Gastroesophageal sphincter (tissue), 4 donors: Measurements from ENCODE around the gene TREH. TPM values are rescaled to one million over a fixed set of nuclear protein-coding genes. Genes with fewer than 3 reads are reported as not detected.
"Not testable (repeated sequence)": the region's sequence is repeated elsewhere in the genome, so short reads cannot be mapped to it uniquely, and the experiment has no call there.

Source experiments
- ATAC-seq: fragments of 150-250 bp; one replicate; pipeline ENCODE4 v1.9.1; 2016; ENCODE audit warnings: mild to moderate bottlenecking, moderate library complexity
- H3K27ac ChIP-seq, 4 donors: fragments of 200-600 bp; sonication (generic) in 3 of 4; 1 replicate in 3 of 4; 2 replicates in 1 of 4; pipeline ENCODE4 v1.5.1; 2016 to 2019
- H3K27me3 ChIP-seq: fragments of 200-600 bp; sonication (generic); one replicate; pipeline ENCODE4 v1.5.1; 2019
- H3K36me3 ChIP-seq, 2 donors: fragments of 200-600 bp; sonication (generic); one replicate each; pipeline ENCODE4 v1.5.1; 2019; ENCODE audit warnings: control low read depth in 1 of 2
- H3K4me1 ChIP-seq, 3 donors: fragments of 200-600 bp; sonication (generic); 1 replicate in 2 of 3; 2 replicates in 1 of 3; pipeline ENCODE4 v1.5.1; 2016 to 2019; ENCODE audit warnings: control low read depth in 2 of 3
- H3K4me3 ChIP-seq, 2 donors: fragments of 200-600 bp; sonication (generic); one replicate each; pipeline ENCODE4 v1.5.1; 2019; ENCODE audit warnings: mild to moderate bottlenecking in 1 of 2, moderate library complexity in 1 of 2
- H3K9me3 ChIP-seq, 3 donors: fragments of 200-600 bp; sonication (generic); one replicate each; pipeline ENCODE4 v1.5.1; 2017 to 2019; ENCODE audit warnings: control low read depth in 2 of 3
- EP300 ChIP-seq: sonication (generic); formaldehyde crosslinking; IDR thresholded peaks from one replicate; pipeline ENCODE4 v1.6.1; 2017; ENCODE audit warnings: antibody characterized with exemption, mild to moderate bottlenecking
- POLR2A ChIP-seq, 2 donors: fragments of 450-650 bp; IDR thresholded peaks; one replicate each; pipeline ENCODE4 v1.6.1; 2017; ENCODE audit warnings: antibody characterized with exemption in 2 of 2, mild to moderate bottlenecking in 2 of 2, moderate library complexity in 1 of 2
- POLR2AphosphoS5 ChIP-seq: sonication (generic); formaldehyde crosslinking; IDR thresholded peaks from one replicate; pipeline ENCODE4 v1.6.1; 2017; ENCODE audit warnings: antibody characterized with exemption
- WGBS, 2 donors: methylation state at CpG; one replicate each; pipeline ENCODE4 v1.1.5; 2018; ENCODE audit warnings: low coverage in 1 of 2; 5-methylcytosine and 5-hydroxymethylcytosine counted together
- total RNA-seq, 4 donors: library from RNA; depleted of rRNA; stranded (reverse); fragments of >200 nt; gene quantifications; one replicate each; pipeline ENCODE4 v1.1.0, GENCODE V29; 2016
- TF ChIP-seq, protein P1 (sequence below), 4 experiments: fragments of 200-600 bp in 2 of 4; fragments of 450-650 bp in 2 of 4; sonication (generic) in 1 of 4; IDR thresholded peaks; one replicate each; pipeline ENCODE4 v1.5.1; 2017 to 2019; ENCODE audit warnings: antibody characterized with exemption in 4 of 4, mild to moderate bottlenecking in 2 of 4, moderate library complexity in 2 of 4

Gene TREH, protein sequence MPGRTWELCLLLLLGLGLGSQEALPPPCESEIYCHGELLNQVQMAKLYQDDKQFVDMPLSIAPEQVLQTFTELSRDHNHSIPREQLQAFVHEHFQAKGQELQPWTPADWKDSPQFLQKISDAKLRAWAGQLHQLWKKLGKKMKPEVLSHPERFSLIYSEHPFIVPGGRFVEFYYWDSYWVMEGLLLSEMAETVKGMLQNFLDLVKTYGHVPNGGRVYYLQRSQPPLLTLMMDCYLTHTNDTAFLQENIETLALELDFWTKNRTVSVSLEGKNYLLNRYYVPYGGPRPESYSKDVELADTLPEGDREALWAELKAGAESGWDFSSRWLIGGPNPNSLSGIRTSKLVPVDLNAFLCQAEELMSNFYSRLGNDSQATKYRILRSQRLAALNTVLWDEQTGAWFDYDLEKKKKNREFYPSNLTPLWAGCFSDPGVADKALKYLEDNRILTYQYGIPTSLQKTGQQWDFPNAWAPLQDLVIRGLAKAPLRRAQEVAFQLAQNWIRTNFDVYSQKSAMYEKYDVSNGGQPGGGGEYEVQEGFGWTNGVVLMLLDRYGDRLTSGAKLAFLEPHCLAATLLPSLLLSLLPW
- not detected for total RNA-seq

DNA sequence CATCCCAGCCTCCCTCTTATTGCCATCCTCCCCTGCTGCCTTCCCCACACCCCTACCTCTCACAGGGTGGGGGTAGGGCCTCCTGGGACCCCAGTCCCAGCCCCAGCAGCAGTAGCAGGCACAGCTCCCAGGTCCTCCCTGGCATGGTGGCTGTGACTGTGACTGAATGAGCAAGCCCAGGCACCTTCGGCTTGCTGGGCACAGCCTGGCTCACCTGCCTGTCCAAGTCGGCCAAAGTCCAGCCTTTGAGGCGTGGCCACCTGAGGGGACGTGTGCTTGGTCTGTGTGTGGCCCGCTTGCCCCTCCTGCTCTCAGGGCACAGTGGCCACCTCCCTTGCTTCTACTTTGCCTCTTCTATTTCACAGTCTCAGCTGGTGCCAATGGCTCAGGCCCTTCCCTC lies at the start of gene TREH:
TSS of gene TREH (minus strand) at position 168 of the 400 bp plus-strand sequence. CDS start at position 145, 23 bp downstream.
- Histone ChIP-seq H3K4me3 (no peak within 1 kb of the TSS), H3K36me3 (no peaks in the 10 kb centered on the region), H3K27ac (no peak within 1 kb of the TSS), H3K4me1 (no peaks in the 10 kb centered on the region), H3K27me3 (no peaks in the 10 kb centered on the region), H3K9me3 (no peaks in the 10 kb centered on the region)
- no peak for TF ChIP-seq POLR2A (IDR thresholded peaks at IDR 0.05)
- no peak for TF ChIP-seq POLR2AphosphoS5
- TF ChIP-seq EP300: no peak
- TF ChIP-seq, protein P1, sequence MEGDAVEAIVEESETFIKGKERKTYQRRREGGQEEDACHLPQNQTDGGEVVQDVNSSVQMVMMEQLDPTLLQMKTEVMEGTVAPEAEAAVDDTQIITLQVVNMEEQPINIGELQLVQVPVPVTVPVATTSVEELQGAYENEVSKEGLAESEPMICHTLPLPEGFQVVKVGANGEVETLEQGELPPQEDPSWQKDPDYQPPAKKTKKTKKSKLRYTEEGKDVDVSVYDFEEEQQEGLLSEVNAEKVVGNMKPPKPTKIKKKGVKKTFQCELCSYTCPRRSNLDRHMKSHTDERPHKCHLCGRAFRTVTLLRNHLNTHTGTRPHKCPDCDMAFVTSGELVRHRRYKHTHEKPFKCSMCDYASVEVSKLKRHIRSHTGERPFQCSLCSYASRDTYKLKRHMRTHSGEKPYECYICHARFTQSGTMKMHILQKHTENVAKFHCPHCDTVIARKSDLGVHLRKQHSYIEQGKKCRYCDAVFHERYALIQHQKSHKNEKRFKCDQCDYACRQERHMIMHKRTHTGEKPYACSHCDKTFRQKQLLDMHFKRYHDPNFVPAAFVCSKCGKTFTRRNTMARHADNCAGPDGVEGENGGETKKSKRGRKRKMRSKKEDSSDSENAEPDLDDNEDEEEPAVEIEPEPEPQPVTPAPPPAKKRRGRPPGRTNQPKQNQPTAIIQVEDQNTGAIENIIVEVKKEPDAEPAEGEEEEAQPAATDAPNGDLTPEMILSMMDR (IDR thresholded peaks at IDR 0.05): no peak
- no peak for ATAC-seq
- no CpG with 5 or more reads among the region's 5 CpGs for WGBS, 2 donors

DNA sequence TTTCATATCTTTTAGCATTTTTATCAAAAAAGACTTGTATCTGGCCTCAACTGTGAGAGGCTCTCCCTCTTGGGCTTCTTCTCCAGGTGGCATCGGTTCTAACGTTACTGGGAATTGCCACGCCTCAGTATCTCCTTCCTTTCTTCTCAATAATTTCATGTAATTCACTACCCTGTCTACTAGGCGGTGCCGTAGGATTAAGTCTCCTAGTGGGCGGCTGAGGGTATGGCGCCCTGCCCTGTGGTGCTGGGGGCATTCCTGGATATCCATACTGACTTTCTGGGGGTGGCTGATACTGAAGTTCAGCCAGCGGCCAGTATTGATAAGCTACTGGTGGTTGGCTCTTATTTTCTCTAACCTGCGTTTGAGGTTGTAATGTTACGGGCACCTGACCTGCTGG lies 48.7 kb upstream of the TREH start:
- H3K4me3 ChIP-seq, H3K27me3 ChIP-seq, H3K27ac ChIP-seq, H3K9me3 ChIP-seq, H3K36me3 ChIP-seq, ATAC-seq, H3K4me1 ChIP-seq: not testable (repeated sequence)
- 89 to 94% methylated on average over 8 to 10 of the region's 10 CpGs for WGBS, 2 donors

DNA sequence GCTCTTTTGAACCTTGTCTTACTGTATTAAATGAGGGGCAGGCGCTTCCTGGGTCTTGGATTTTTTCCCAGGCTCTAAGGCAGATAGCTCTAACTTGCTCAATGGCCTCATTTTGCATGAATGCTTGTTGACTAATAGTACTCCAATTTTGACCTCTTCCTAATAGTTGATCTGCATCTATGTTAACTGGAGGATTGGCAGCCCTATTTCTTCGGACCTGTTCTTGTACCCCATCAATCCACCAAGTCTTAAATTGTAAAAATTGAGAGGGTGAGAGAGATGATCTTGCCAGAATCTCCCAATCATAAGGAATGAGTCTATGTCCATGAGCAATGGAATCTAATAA lies 48.2 kb upstream of the TREH start:
- H3K9me3 ChIP-seq, H3K4me1 ChIP-seq, H3K27me3 ChIP-seq, ATAC-seq, H3K4me3 ChIP-seq, H3K36me3 ChIP-seq, H3K27ac ChIP-seq: not testable (repeated sequence)
- 60% methylated on average over 1 of the region's 2 CpGs; no CpG with 5 or more reads in 1 of the 2 donors for WGBS, 2 donors

DNA sequence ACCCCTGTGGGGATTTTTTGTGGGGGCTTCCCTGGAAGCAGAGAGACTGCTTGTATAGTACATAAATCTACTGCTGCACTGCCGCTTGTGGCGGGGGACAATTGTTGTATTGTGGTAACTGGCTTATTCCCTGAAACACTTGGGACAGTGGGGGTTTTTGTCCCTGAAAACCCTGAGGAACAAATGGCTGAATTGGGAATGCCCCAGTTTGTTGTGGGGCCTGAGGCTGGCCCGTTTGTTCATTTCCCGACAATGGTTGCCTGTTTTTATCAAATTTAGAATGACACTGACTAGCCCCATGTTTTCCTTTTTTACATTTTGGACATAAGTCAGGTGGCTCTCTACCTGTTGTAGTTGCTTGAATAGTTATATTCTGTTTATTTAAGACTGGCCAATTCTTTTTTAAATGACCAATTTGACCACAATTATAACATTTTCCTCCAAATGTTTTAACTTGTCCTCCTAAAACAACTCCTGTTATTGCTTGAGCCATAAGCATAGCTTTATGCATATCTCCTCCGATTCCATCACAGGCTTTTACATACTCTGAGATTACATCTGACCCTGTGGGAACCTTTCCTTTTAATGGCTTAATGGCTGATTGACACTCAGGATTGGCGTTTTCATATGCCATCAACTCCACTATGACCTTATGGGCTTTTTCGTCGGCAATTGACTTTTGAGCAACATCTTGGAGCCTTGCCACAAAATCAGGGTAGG lies 47.7 kb upstream of the TREH start:
- H3K27ac ChIP-seq, H3K4me1 ChIP-seq, H3K4me3 ChIP-seq, ATAC-seq, H3K9me3 ChIP-seq, H3K27me3 ChIP-seq, H3K36me3 ChIP-seq: not testable (repeated sequence)
- 55 to 62% methylated on average over 4 to 5 of the region's 8 CpGs for WGBS, 2 donors

DNA sequence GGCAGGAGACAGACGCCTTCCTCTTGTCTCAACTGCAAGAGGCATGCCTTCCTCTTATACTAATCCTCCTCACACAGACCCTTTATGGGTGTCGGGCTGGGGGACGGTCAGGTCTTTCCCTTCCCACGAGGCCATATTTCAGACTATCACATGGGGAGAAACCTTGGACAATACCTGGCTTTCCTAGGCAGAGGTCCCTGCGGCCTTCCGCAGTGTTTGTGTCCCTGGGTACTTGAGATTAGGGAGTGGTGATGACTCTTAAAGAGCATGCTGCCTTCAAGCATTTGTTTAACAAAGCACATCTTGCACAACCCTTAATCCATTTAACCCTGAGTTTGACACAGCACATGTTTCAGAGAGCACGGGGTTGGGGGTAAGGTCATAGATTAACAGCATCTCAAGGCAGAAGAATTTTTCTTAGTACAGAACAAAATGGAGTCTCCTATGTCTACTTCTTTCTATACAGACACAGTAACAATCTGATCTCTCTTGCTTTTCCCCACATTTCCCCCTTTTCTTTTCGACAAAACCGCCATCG lies 42.1 kb upstream of the TREH start:
- WGBS, 2 donors: 50% methylated on average over 1 of the region's 10 CpGs; no CpG with 5 or more reads in 1 of the 2 donors
- H3K27me3 ChIP-seq, ATAC-seq, H3K27ac ChIP-seq, H3K36me3 ChIP-seq, H3K4me1 ChIP-seq, H3K9me3 ChIP-seq, H3K4me3 ChIP-seq: not testable (repeated sequence)

DNA sequence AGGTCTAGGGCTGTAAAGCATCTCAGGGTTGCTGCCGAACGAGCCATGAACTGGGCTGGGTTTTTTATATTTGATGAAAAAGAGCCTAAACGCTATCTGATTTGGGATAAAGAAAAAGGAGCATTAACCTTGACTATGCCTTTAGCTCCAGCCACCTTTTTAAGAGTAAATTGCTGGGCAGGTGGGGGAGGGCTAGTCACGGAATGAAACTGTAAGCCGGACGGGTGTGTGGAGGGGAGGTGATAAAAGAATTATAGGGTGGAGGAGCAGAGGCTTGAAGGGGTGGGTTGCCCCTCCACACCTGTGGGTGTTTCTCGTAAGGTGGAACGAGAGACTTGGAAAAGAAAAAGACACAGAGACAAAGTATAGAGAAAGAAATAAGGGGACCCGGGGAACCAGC lies 41.3 kb upstream of the TREH start:
- not testable (repeated sequence) for H3K36me3 ChIP-seq, H3K4me3 ChIP-seq, ATAC-seq, H3K4me1 ChIP-seq, H3K27me3 ChIP-seq, H3K9me3 ChIP-seq, H3K27ac ChIP-seq
- 64 to 68% methylated on average over 7 to 8 of the region's 9 CpGs for WGBS, 2 donors

DNA sequence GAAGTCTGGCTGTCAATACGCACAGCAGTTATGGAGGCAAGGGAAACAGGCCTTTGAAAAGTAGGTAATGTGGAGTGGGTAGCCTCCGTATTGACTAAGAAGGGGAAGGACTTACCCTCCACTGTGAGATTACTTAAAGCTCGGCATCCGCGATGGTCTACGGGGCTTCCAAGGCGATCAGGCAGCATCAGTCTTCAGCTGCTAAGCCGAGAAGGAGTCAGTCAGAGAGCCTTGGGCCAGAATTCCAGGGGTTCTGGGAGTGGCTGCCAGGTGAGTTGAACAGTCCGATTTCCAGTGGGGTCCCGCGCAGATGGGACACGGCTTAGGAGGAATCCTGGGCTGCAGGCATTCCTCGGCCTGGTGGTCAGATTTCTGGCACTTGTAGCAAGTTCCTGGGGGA lies 40.6 kb upstream of the TREH start:
- not testable (repeated sequence) for H3K27ac ChIP-seq, H3K27me3 ChIP-seq, ATAC-seq, H3K9me3 ChIP-seq, H3K4me3 ChIP-seq, H3K36me3 ChIP-seq
- WGBS, 2 donors: 67 to 80% methylated on average over 1 to 7 of the region's 13 CpGs
- H3K4me1 ChIP-seq: peaks cover 0 to 12% (median 0%) of the 10 kb centered on the region in 3 donors

DNA sequence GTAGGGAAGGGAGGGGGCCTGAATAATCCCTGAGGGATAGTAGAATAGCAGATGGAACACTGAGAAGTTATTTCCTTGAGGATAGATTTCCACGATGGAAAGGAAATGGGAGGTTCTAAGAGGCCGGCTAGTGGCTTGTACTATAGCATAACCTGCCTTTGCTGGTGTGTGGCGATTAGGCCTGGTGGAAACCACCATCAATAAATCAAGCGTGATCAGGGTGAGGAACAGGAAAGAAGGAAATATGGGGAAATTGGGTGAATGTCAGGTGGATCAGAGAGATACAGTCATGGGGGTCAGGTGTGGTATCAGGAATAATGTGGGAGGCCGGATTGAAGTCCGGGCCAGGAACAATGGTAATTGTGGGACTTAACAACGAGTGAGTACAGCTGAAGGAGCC lies 39.1 kb upstream of the TREH start:
- not testable (repeated sequence) for ATAC-seq, H3K4me3 ChIP-seq, H3K36me3 ChIP-seq, H3K9me3 ChIP-seq, H3K27me3 ChIP-seq, H3K27ac ChIP-seq
- WGBS, 2 donors: 88 to 93% methylated on average over 6 to 7 of the region's 7 CpGs
- H3K4me1 ChIP-seq: peaks cover 0 to 12% (median 0%) of the 10 kb centered on the region in 3 donors

DNA sequence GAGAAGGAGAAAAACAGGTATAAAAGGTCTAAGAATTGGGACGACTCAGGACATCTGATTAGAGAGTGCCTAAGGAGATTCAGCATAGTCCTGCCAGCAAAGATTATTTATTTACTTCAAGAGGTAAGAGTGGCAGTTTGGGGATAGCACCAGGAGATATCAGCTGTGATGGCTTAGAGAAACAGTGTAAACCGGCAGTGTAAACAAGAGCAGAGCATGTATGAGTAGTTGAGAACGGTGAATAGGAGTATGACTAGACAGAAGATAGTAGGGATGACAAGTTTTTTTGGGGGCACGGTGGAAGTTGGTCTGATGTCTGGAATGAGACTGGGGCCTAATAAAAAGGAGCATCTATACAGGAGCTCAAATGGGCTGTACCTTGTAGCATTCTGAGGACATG lies 38.3 kb upstream of the TREH start:
- H3K27me3 ChIP-seq, H3K9me3 ChIP-seq, H3K36me3 ChIP-seq, H3K27ac ChIP-seq, ATAC-seq, H3K4me3 ChIP-seq: not testable (repeated sequence)
- peaks cover 0 to 12% (median 0%) of the 10 kb centered on the region in 3 donors for H3K4me1 ChIP-seq
- WGBS, 2 donors: 72 to 84% methylated on average over 4 of the region's 4 CpGs

DNA sequence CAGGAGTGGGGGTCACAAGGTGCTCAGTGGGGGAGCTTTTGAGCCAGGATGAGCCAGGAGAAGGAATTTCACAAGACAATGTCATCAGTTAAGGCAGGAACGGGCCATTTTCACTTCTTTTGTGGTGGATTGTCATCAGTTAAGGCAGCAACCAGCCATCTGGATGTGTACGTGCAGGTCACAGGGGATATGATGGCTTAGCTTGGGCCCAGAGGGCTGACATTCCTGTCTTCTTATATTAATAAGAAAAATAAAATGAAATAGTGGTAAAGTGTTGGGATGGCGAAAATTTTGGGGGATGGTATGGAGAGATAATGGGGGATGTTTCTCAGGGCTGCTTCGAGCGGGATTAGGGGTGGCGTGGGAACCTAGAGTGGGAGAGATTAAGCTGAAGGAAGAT lies 37.8 kb upstream of the TREH start:
- peaks cover 0 to 12% (median 0%) of the 10 kb centered on the region in 3 donors for H3K4me1 ChIP-seq
- H3K4me3 ChIP-seq, H3K36me3 ChIP-seq, H3K27ac ChIP-seq, H3K27me3 ChIP-seq, ATAC-seq, H3K9me3 ChIP-seq: not testable (repeated sequence)
- 100% methylated on average over 2 of the region's 6 CpGs; no CpG with 5 or more reads in 1 of the 2 donors for WGBS, 2 donors
